OCI-LY3 (cell line): Measurements from ENCODE around the gene GTF2H1.
"Not testable (repeated sequence)": the region's sequence is repeated elsewhere in the genome, so short reads cannot be mapped to it uniquely, and the experiment has no call there.

Experiments used
- H2AFZ ChIP-seq: fragments of 200-600, 300-600 bp; shearing (Covaris generic); 2 replicates; pipeline ENCODE4 v1.6.0; 2014; ENCODE audit warnings: antibody characterized with exemption, low read depth, low read length
- H3K27ac ChIP-seq: fragments of 200-600, 300-600 bp; sonication (generic); 2 replicates; pipeline ENCODE4 v1.5.1; 2014; ENCODE audit warnings: mild to moderate bottlenecking, low read length, moderate library complexity, mixed read lengths
- H3K27me3 ChIP-seq: fragments of 200-600, 300-600 bp; sonication (generic); 2 replicates; pipeline ENCODE4 v1.6.1; 2014; ENCODE audit warnings: low read depth, low read length, mixed read lengths
- H3K36me3 ChIP-seq: fragments of 200-600, 300-600 bp; sonication (generic); replicated peaks from 2 replicates; pipeline ENCODE3; 2014; ENCODE audit warnings: low read depth, low read length, mixed read lengths
- H3K4me1 ChIP-seq: fragments of 300-600, 200-600 bp; sonication (generic); 2 replicates; pipeline ENCODE4 v1.6.1; 2014; ENCODE audit warnings: low read length, mixed read lengths
- H3K4me2 ChIP-seq: fragments of 200-600, 300-600 bp; sonication (generic); 2 replicates; pipeline ENCODE4 v1.6.1; 2014; ENCODE audit warnings: low read length, mixed read lengths
- H3K4me3 ChIP-seq: fragments of 300-600, 200-600 bp; sonication (generic); 2 replicates; pipeline ENCODE4 v1.5.1; 2014; ENCODE audit warnings: antibody characterized with exemption, mild to moderate bottlenecking, low read length, moderate library complexity
- H3K79me2 ChIP-seq: fragments of 300-600, 200-600 bp; shearing (Covaris generic); 2 replicates; pipeline ENCODE4 v1.6.1; 2014; ENCODE audit warnings: mild to moderate bottlenecking, low read length, mixed read lengths
- H3K9ac ChIP-seq: fragments of 300-600, 200-600 bp; shearing (Covaris generic); 2 replicates; pipeline ENCODE4 v1.6.0; 2014; ENCODE audit warnings: mild to moderate bottlenecking, low read length, moderate library complexity
- H3K9me3 ChIP-seq: fragments of 200-600, 300-600 bp; shearing (Covaris generic); 2 replicates; pipeline ENCODE4 v1.6.1; 2014; ENCODE audit warnings: low read length, mixed read lengths; ENCODE audit not compliant: insufficient read depth
- H4K20me1 ChIP-seq: fragments of 200-600, 300-600 bp; sonication (generic); 2 replicates; pipeline ENCODE4 v1.6.1; 2016; ENCODE audit warnings: low read length, mixed read lengths; ENCODE audit not compliant: insufficient read depth
- EZH2phosphoT487 ChIP-seq: fragments of 200-600 bp; shearing (Covaris generic); IDR thresholded peaks from 2 replicates; pipeline ENCODE4 v1.6.1; 2018; ENCODE audit warnings: antibody characterized with exemption, mixed run types, low read depth
- TF ChIP-seq, protein P1 (sequence below): fragments of 200-600, 300-600 bp; sonication (generic); IDR thresholded peaks from 2 replicates; pipeline ENCODE4 v1.5.1; 2014; ENCODE audit warnings: antibody characterized with exemption, low read length, low read depth

The GTF2H1 gene

DNA sequence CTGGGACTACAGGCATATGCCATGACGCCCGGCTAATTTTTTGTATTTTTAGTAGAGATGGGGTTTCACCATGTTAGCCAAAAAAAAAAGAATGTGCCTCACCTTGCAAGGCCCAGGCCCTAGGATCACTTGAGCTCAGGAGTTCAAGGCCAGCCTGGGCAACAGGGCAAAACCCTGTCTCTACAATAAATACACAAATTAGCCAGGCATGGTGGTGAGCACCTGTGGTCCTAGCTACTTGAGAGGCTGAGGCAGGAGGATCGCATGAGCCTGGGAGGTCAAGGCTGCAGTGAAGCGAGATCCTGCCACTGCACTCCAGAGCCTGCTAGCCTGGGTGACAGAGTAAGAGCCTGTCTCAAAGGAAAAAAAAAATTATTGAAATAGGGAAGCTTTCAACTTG is 81.7 kb downstream of the GTF2H1 start:
- Histone ChIP-seq H4K20me1 (peaks cover 68% of the 10 kb centered on the region), H3K27ac (no peak overlapping the region)

DNA sequence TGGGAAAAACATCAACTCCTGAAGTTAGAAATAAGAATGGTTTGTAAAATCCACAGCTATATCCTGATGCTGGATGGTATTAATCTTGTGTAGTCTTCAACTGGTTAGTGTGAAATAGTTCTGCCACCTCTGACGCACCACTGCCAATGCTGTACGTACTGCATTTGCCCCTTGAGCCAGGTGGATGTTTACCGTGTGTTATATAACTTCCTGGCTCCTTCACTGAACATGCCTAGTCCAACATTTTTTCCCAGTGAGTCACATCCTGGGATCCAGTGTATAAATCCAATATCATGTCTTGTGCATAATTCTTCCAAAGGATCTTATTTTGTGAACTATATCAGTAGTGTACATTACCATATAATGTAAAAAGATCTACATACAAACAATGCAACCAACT is 85.0 kb downstream of the GTF2H1 start:
- H3K9ac ChIP-seq, H3K27me3 ChIP-seq, H3K79me2 ChIP-seq, H3K4me3 ChIP-seq, H3K27ac ChIP-seq, H3K4me1 ChIP-seq, H3K9me3 ChIP-seq, H2AFZ ChIP-seq, H3K4me2 ChIP-seq: not testable (repeated sequence)
- Histone ChIP-seq H4K20me1 (peaks cover 45% of the 10 kb centered on the region), H3K36me3 (peaks cover 40% of the 10 kb centered on the region)

More for the DNA sequence above, 81.7 kb downstream of the GTF2H1 start:
- no peak overlapping the region for H3K4me3 ChIP-seq
- H3K9me3 ChIP-seq = no peaks in the 10 kb centered on the region
- H2AFZ ChIP-seq = no peak overlapping the region
- peaks cover 28% of the 10 kb centered on the region for H3K79me2 ChIP-seq
- H3K27me3 ChIP-seq = no peaks in the 10 kb centered on the region
- no peak overlapping the region for H3K4me2 ChIP-seq
- no peak overlapping the region for H3K9ac ChIP-seq
- no peaks in the 10 kb centered on the region for H3K4me1 ChIP-seq
- TF ChIP-seq, protein P1, sequence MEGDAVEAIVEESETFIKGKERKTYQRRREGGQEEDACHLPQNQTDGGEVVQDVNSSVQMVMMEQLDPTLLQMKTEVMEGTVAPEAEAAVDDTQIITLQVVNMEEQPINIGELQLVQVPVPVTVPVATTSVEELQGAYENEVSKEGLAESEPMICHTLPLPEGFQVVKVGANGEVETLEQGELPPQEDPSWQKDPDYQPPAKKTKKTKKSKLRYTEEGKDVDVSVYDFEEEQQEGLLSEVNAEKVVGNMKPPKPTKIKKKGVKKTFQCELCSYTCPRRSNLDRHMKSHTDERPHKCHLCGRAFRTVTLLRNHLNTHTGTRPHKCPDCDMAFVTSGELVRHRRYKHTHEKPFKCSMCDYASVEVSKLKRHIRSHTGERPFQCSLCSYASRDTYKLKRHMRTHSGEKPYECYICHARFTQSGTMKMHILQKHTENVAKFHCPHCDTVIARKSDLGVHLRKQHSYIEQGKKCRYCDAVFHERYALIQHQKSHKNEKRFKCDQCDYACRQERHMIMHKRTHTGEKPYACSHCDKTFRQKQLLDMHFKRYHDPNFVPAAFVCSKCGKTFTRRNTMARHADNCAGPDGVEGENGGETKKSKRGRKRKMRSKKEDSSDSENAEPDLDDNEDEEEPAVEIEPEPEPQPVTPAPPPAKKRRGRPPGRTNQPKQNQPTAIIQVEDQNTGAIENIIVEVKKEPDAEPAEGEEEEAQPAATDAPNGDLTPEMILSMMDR = no peak
- TF ChIP-seq EZH2phosphoT487 = no peak
- H3K36me3 ChIP-seq = peaks cover 62% of the 10 kb centered on the region

DNA sequence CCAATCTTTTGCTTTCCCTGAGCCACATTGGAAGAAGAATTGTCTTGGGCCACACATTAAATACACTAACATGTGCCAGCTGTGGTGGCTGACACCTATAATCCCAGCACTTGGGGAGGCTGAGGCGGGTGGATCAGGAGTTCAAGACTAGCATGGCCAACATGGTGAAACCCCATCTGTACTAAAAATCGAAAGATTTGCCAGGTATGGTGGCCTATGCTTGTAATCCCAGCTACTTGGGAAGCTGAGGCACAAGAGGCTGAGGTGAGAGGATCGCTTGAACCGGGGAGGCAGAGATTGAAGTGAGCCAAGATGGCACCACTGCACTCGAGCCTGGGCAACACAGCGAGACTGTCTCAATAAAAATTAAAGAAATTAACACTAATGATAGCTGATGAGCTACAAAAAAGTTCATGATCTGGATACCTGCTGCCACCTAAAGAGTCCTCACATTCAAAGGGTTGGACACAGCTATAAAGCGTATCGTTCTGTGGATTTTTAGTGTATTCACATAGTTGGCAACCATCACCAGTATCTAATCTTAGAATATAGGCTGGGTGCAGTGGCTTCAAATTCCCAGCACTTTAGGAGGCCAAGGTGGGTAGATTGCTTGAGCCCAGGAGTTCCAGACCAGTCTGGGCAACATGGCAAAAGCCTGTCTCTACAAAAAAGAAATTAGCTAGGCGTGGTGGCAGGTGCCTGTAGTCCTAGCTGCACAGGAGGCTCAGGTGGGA is 86.4 kb downstream of the GTF2H1 start:
- no peaks in the 10 kb centered on the region for H3K27me3 ChIP-seq
- no peak overlapping the region for H3K4me3 ChIP-seq
- peaks cover 33% of the 10 kb centered on the region for H4K20me1 ChIP-seq
- H3K9ac ChIP-seq = no peak overlapping the region
- no peaks in the 10 kb centered on the region for H3K4me1 ChIP-seq
- 0 out of 2 replicates have a peak, but pooled peaks cover 5% of the 10 kb centered on the region for H3K79me2 ChIP-seq
- H3K36me3 ChIP-seq = peaks cover 27% of the 10 kb centered on the region
- no peak overlapping the region for H3K27ac ChIP-seq
- TF ChIP-seq, protein P1 = no peak
- TF ChIP-seq EZH2phosphoT487 = no peak
- H3K9me3 ChIP-seq = no peaks in the 10 kb centered on the region
- H2AFZ ChIP-seq = no peak overlapping the region
- H3K4me2 ChIP-seq = no peak overlapping the region

DNA sequence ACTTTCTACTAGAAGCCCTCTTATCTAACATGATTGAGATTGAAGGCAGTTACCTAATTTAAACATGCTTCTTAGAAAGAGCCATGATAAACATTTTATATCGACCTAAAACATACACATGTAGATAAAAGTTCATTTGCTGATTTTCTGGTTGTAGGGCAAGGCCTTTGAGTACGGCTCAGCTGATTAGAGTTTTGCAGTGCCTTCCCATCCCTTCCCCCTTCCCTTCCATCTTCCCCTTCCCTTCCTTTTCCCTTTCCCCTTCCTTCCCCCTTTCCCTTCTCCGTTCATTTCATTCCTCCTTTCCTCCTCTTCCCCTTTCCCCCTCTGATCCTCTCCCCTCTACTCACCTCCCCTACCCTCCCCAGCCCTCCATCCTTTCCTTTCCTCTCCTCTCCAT is 94.1 kb downstream of the GTF2H1 start:
- Histone ChIP-seq H3K79me2 (no peaks in the 10 kb centered on the region), H3K9me3 (no peaks in the 10 kb centered on the region), H2AFZ (no peak overlapping the region), H4K20me1 (no peaks in the 10 kb centered on the region), H3K27ac (no peak overlapping the region), H3K36me3 (no peaks in the 10 kb centered on the region), H3K27me3 (no peaks in the 10 kb centered on the region), H3K4me2 (no peak overlapping the region), H3K9ac (no peak overlapping the region), H3K4me1 (no peaks in the 10 kb centered on the region), H3K4me3 (no peak overlapping the region)
- TF ChIP-seq EZH2phosphoT487 = no peak
- TF ChIP-seq, protein P1 = no peak
